Effector CD8-positive, alpha-beta T cell (primary cell): Measurements from ENCODE around the gene LRRC39.
A peak's percentile ranks its signal among the peaks of the same experiment; 100 is the strongest.

ENCODE experiments used
- DNase-seq: peaks from one replicate; lab custom pipeline; 2025; lab: John Stamatoyannopoulos, UW

LRRC39 gene

DNA sequence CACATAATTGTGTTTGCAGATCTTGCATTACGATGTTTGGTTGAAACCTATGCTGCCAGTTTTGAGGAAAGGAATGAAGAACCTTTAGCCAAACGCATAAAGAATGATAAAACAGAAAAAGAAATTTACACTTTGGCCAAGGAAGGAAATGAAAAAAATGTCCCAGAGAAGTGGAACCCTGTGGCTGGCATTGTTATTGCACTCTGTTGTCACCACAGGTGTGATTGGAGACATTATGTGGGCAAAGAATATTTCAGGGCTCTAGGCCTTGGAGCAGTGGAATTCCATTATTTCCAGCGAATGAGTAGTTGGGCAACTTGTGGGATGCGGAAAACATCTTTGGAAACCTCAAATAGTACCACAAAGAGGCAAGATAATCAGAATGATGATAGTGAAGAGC is 30.2 kb downstream of the LRRC39 start:
- DNase-seq = no peak

DNA sequence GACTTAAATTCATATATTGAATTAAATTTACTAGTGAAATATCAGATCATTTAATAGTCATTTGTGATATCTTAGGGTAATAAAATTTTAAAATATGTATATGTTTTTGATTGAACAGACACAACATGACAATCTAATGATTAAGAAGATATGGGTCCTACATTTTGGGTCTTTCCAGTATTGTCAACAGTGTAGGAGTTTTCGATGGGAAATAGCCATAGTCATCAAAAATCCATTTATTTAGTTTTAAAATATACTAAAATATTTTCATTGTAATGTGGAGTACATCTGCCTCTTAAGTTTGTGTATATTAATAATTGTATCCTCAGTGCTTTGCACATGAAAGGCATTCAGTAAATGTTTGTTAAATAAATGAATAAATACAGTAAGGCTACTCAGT is 31.1 kb downstream of the LRRC39 start:
- no peak for DNase-seq

- no peak for DNase-seq
Observed at GRCh38 chr1:100145116-100145515, 32.9 kb downstream of the LRRC39 start.

GRCh38 chr1:100142343-100142742 is 35.7 kb downstream of the LRRC39 start:
- no peak for DNase-seq

- DNase-seq = no peak
Observed at GRCh38 chr1:100141192-100141591, 36.9 kb downstream of the LRRC39 start.

DNA sequence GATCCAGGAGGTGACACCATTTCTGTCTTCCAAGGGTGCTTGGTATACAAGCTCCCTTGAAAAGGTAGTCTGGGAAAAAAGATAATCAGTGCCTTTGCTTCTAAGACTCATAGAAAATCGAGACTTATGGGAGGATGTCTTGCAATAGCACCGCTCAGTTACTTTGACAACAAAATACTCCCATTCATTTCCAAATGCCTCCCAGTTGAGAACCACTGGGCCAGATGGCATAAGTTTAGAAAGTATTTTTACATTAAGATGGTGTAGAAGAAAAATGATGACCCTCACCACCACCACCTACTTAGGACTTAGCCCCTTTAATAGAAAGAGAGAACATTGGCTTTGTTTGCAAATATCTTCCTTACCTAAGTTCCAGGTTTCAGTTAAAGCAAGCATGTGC is 40.5 kb downstream of the LRRC39 start:
- no peak for DNase-seq

DNA sequence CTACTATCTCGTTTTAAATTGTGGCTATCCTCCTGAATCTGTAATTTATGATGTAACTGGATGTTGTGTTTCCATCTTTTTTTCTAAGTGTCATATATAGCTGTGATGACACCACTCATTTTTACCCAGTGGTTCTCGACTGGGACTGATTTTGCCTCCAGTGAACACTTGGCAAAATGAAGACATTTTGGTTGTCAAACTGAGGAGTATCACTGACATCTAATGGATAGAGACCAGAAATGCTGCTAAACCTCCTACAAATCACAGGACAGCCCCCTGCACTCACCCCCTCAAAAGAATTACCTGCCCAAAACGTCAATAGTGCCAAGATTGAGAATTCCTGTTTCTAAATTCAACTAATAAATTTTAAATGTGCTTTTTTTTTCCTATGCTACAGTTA is 43.2 kb downstream of the LRRC39 start:
- DNase-seq = no peak

DNA sequence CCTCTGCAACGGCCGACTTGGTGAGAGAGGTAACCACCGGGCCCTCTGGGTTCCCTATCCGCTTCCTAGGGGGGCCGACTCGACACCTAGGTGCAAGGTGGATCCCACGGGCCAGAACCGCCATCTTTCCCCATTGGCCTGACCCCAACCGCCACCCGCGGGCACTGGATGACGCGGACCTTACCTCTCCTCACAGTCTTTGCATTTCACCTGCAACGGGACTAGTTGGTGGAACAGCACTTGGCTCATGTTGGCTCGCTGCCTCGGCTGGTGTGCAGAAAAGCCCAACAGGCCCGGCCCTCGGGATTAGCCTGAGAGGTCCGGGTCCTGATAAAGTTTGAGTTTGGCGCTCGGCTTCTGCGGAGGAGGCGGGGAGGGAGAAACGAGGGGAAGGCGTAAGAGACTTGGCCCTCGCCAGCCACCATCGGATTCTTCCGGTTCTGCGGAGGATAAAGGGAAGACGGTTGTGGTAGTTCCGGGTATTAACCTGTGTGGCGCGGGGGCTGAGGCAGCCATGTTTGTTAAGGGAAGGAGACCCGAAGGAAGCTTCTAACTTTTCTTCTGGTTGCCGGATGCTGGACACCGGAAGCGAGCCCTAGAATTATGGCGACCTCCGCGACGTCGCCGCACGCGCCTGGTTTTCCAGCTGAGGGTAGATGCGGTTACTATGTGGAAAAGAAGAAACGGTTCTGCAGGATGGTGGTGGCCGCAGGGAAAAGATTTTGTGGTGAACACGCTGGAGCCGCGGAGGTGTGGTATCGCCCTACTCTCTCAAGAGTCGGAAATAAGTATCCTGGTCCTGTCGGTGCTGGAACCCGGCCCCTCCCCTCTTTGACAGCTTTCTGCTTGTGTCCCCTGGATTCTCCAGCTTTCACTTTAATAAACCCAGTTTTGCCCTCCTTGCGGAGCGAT is 45.2 kb downstream of the LRRC39 start, which contains the start of the genes SASS6 and TRMT13:
TSS of gene SASS6 (minus strand) at position 365 of the 912 bp plus-strand sequence. CDS start at position 249, 116 bp downstream.
TSS of gene TRMT13 (plus strand) at position 598 of the 912 bp plus-strand sequence. CDS start at position 604, 6 bp downstream.
- peak; percentile 91 for DNase-seq

- DNase-seq = no peak
Observed at GRCh38 chr1:100131623-100132022, 46.4 kb downstream of the LRRC39 start.

DNA sequence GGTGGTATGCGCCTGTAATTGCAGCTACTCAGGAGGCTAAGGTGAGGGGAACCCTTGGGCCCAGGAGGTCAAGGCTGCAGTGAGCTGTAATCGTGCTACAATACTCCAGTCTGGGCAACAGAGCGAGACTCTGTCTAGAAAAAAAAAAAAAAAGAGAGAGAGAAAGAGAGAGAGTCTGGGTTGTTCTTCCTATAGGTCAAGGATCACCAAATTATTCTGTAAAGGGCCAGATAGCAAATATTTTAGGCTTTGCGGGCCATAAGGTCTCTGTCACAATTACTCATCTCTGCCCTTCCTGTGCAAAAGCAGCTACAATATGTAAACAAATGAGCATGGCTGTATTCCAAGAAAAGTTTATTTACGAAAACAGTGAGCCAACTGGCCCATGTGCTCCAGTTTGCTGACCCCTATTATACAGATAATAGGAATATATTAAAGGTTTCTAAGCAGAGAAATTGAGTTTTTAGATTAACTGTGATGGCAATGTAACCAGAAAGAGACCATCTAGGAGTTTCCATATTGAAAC is 47.4 kb downstream of the LRRC39 start:
- no peak for DNase-seq

GRCh38 chr1:100127226-100127625 is 50.8 kb downstream of the LRRC39 start:
- DNase-seq = no peak

- DNase-seq = no peak
Observed at GRCh38 chr1:100122177-100122576, 55.9 kb downstream of the LRRC39 start.

- DNase-seq = no peak
Observed at GRCh38 chr1:100115524-100115923, 62.5 kb downstream of the LRRC39 start.

GRCh38 chr1:100109554-100110066 is 68.4 kb downstream of the LRRC39 start:
- no peak for DNase-seq

DNA sequence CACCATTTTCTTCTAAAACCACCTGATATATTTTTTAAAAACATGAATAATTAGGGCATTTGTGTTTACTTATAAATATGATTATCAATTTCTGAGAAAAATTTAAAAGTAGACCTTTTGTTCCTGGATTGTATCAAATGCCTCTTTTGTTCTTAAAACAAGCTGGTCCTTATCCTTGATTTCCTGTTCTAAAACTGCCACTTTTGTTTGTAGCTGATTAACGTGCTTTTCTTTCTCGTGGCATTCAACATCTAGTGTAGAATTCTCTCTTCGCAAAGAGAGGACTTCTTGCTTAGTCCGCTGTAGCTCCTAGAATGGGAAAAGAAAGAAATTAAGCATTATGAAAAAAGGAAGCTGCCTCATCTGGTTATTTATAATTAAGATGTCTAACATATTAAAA is 70.4 kb downstream of the LRRC39 start:
- DNase-seq = no peak

DNA sequence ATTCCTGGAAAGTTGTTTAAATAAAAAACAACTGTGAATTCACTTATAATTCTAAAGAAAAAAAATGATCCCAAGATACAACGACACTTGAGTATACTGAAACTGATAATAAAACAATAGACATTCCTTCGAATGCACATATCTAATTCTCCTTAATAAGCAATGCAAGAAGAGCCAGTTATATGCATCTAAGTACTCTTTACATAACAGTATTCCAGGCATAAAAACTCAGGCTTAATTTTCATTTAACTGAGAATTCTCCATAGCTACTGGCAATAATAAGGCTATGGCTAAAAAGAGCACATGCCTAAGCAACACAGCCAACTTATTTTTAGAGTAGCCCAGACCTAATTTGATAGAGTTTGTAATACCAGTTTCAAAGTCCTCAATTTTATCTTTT is 76.5 kb downstream of the LRRC39 start:
- DNase-seq = no peak

DNA sequence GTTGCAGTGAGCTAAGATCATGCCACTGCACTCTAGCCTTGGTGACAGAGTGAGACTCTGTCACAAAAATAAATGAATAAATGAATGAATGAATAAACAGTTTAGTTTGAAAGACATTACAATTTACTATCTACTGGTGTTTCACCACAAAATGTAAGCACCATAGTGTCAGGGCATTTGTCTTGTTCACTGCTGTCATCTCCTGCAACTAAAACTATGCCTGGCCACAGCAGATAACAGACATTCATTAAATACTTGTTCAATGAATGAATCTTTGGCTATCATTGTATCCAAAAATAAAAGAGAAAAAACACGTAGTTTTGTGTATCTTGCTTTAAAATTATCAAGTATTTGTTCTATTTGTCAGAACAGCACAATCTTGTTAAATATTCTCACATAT is 77.9 kb downstream of the LRRC39 start:
- no peak for DNase-seq
